ENCODE measurements around the gene CCDC88A. TPM values are rescaled to one million over a fixed set of nuclear protein-coding genes. Genes with fewer than 3 reads are reported as not detected.
"Not testable (repeated sequence)": the region's sequence is repeated elsewhere in the genome, so short reads cannot be mapped to it uniquely, and the experiment has no call there.

The CCDC88A gene
- total RNA-seq, 1 donor from 2014 or later, result 29.1 TPM

GRCh38 chr2:55345064-55345463, 74.6 kb downstream of the CCDC88A start:
- intact Hi-C loops (cut with DNase I), result no loop called here
- no peak for DNase-seq (ENCODE audit: low spot score)

GRCh38 chr2:55338268-55338667, 81.4 kb downstream of the CCDC88A start:
- intact Hi-C loops (cut with DNase I), result no loop called here

GRCh38 chr2:55334728-55335127, 84.9 kb downstream of the CCDC88A start:
- no peak for DNase-seq (ENCODE audit: low spot score)
- intact Hi-C loops (cut with DNase I), result no loop called here

More at GRCh38 chr2:55338268-55338667, 81.4 kb downstream of the CCDC88A start:
- DNase-seq (ENCODE audit: low spot score), result no peak

- intact Hi-C loops (cut with DNase I), result no loop called here
- no peak for DNase-seq (ENCODE audit: low spot score)
These were observed 88.9 kb downstream of the CCDC88A start for GRCh38 chr2:55330541-55331297.

GRCh38 chr2:55327470-55328230, 92.0 kb downstream of the CCDC88A start:
- DNase-seq (ENCODE audit: low spot score), result no peak
- intact Hi-C loops (cut with DNase I), result no loop called here

GRCh38 chr2:55314985-55315384, 104.7 kb downstream of the CCDC88A start:
- intact Hi-C loops (cut with DNase I), result no loop called here
- DNase-seq (ENCODE audit: low spot score), result no peak

- DNase-seq (ENCODE audit: low spot score), result no peak
- intact Hi-C loops (cut with DNase I), result no loop called here
These were observed 108.2 kb downstream of the CCDC88A start for GRCh38 chr2:55311444-55311870.

GRCh38 chr2:55309446-55309845, 110.2 kb downstream of the CCDC88A start:
- intact Hi-C loops (cut with DNase I), result no loop called here
- DNase-seq (ENCODE audit: low spot score), result no peak

- no peak for DNase-seq (ENCODE audit: low spot score)
- intact Hi-C loops (cut with DNase I), result no loop called here
These were observed 117.4 kb downstream of the CCDC88A start for GRCh38 chr2:55302241-55302640.

GRCh38 chr2:55301277-55301676, 118.4 kb downstream of the CCDC88A start:
- DNase-seq (ENCODE audit: low spot score), result no peak
- intact Hi-C loops (cut with DNase I), result no loop called here

GRCh38 chr2:55296393-55296792, 123.3 kb downstream of the CCDC88A start:
- DNase-seq (ENCODE audit: low spot score), result no peak
- intact Hi-C loops (cut with DNase I), result no loop called here

- intact Hi-C loops (cut with DNase I), result loop anchor here (5.0 to 10.0 kb wide), 2 partner anchors 134 to 332 kb away; partner anchors contain the start of genes CCDC88A and PPP4R3B
- DNase-seq (ENCODE audit: low spot score), result no peak
These were observed 136.6 kb downstream of the CCDC88A start for GRCh38 chr2:55283083-55283482.

GRCh38 chr2:55282110-55282917, 137.3 kb downstream of the CCDC88A start:
- DNase-seq (ENCODE audit: low spot score), result peak; percentile 97
- intact Hi-C loops (cut with DNase I), result loop anchor here (1.0 to 10.0 kb wide), 3 partner anchors 13 to 332 kb away; partner anchors contain the start of genes CCDC88A, MTIF2 and PPP4R3B

GRCh38 chr2:55280851-55281546, 138.7 kb downstream of the CCDC88A start:
- intact Hi-C loops (cut with DNase I), result loop anchor here (5.0 to 10.0 kb wide), 2 partner anchors 136 to 334 kb away; partner anchors contain the start of genes CCDC88A and PPP4R3B
- DNase-seq (ENCODE audit: low spot score), result not testable (repeated sequence)

GRCh38 chr2:55279859-55280424, 139.7 kb downstream of the CCDC88A start:
- DNase-seq (ENCODE audit: low spot score), result not testable (repeated sequence)
- intact Hi-C loops (cut with DNase I), result loop anchor here (5.0 to 10.0 kb wide), 2 partner anchors 137 to 335 kb away; partner anchors contain the start of genes CCDC88A and PPP4R3B

- intact Hi-C loops (cut with DNase I); DNase-seq (ENCODE audit: low spot score): not testable (repeated sequence)
These were observed 140.3 kb downstream of the CCDC88A start for GRCh38 chr2:55279214-55279835.

- no peak for DNase-seq (ENCODE audit: low spot score)
- intact Hi-C loops (cut with DNase I), result no loop called here
These were observed 142.3 kb downstream of the CCDC88A start for GRCh38 chr2:55277310-55277709.

GRCh38 chr2:55274346-55274745, 145.3 kb downstream of the CCDC88A start:
- intact Hi-C loops (cut with DNase I); DNase-seq (ENCODE audit: low spot score): not testable (repeated sequence)
